KMS-11 (cell line): ENCODE results near the gene MN1.

Experiments used
- H2AFZ ChIP-seq: fragments of 200-600 bp; sonication (generic); 2 replicates; pipeline ENCODE4 v1.6.1; 2016; ENCODE audit warnings: antibody characterized with exemption, mixed run types, low read depth
- H3K27ac ChIP-seq: fragments of 200-600 bp; sonication (generic); 2 replicates; pipeline ENCODE4 v1.6.1; 2016; ENCODE audit warnings: mild to moderate bottlenecking, mixed run types
- H3K27me3 ChIP-seq: fragments of 200-600 bp; sonication (generic); 2 replicates; pipeline ENCODE4 v1.6.1; 2017; ENCODE audit warnings: mild to moderate bottlenecking, low read depth, mixed run types, moderate library complexity; ENCODE audit not compliant: insufficient read depth
- H3K36me3 ChIP-seq: fragments of 200-600 bp; sonication (generic); 2 replicates; pipeline ENCODE4 v1.6.1; 2017; ENCODE audit warnings: mild to moderate bottlenecking, mixed run types; ENCODE audit not compliant: insufficient read depth
- H3K4me1 ChIP-seq: fragments of 200-600 bp; sonication (generic); 2 replicates; pipeline ENCODE4 v1.6.1; 2016; ENCODE audit warnings: mild to moderate bottlenecking, low read depth, mixed run types; ENCODE audit not compliant: poor library complexity, severe bottlenecking
- H3K4me2 ChIP-seq: fragments of 200-600 bp; sonication (generic); 2 replicates; pipeline ENCODE4 v1.7.0; 2016; ENCODE audit warnings: mild to moderate bottlenecking, mixed run types
- H3K4me3 ChIP-seq: fragments of 200-600 bp; sonication (generic); IDR thresholded peaks from 2 replicates; pipeline ENCODE4 v1.6.1; 2017; ENCODE audit warnings: low read depth, low read length, mixed read lengths; ENCODE audit not compliant: insufficient read depth
- H3K79me2 ChIP-seq: fragments of 200-600 bp; sonication (generic); 2 replicates; pipeline ENCODE4 v1.6.1; 2016; ENCODE audit warnings: low read depth, mixed run types; ENCODE audit not compliant: insufficient read depth
- H3K9ac ChIP-seq: fragments of 200-600 bp; sonication (generic); 2 replicates; pipeline ENCODE4 v1.6.1; 2016; ENCODE audit warnings: mild to moderate bottlenecking, mixed run types
- H4K20me1 ChIP-seq: fragments of 200-600 bp; sonication (generic); 2 replicates; pipeline ENCODE4 v1.6.1; 2016; ENCODE audit warnings: mild to moderate bottlenecking, mixed run types; ENCODE audit not compliant: insufficient read depth
- CTCF ChIP-seq: fragments of 200-600 bp; sonication (generic); conservative IDR thresholded peaks from 2 replicates; pipeline ENCODE4 v1.6.1; 2017; ENCODE audit warnings: low read depth, mild to moderate bottlenecking, antibody characterized with exemption, low read length, moderate library complexity, mixed read lengths

MN1 gene

GRCh38 chr22:27765706-27766291, 35.8 kb downstream of the MN1 start:
- Histone ChIP-seq H3K36me3 (no peaks in the 10 kb centered on the region), H3K9ac (no peak overlapping the region), H3K4me2 (no peak overlapping the region), H3K27me3 (no peaks in the 10 kb centered on the region), H3K27ac (no peak overlapping the region), H3K4me3 (no peak overlapping the region), H2AFZ (no peak overlapping the region), H4K20me1 (no peaks in the 10 kb centered on the region), H3K79me2 (no peaks in the 10 kb centered on the region), H3K4me1 (no peaks in the 10 kb centered on the region)
- TF ChIP-seq CTCF, result no peak

DNA sequence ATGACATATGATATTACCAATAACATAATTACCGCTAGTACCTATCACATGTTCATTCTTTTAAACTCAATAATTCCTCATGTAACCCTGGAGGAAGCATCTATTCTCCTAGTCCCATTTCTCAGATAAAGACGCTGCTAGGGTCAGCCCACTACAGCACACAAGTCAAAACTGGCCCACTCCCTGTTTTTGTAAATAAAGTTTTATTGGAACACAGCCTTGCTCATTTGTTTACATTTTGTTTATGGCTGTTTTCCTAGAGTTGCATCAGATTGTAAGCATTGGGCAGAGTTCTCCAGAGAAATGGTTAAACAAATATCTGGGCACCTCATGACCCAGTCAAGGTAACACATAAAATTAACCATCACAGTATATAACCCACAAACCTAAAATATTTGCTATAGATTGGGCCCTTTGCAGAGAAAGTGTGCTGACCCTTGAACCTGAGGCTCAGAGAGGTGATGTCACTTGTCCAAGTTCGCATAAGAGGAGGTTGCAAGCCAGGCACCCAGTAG, 36.8 kb downstream of the MN1 start:
- TF ChIP-seq CTCF, result no peak
- no peak overlapping the region for H3K27ac ChIP-seq

DNA sequence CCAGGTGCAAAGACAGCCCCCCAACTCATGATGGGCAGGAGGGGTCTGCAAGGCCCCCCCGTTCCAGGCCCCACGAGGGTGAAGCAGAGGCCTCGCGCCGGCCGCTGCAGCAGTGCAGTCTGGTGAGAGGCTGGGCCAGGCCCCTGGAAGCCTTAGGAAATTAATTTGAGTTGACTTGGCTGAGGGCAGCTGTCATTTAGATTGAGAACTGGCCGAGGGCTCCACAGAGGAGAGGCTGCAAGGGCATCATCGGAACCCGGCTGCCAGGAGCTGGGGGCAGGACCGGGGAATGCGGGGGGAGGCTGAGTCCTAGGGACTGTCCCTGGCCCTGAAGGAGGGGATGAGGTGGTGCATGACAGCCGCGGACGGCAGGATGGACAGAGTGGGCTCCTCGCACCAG, 39.9 kb downstream of the MN1 start:
- Histone ChIP-seq H2AFZ (no peak overlapping the region), H3K9ac (no peak overlapping the region), H3K27ac (no peak overlapping the region), H3K79me2 (no peaks in the 10 kb centered on the region), H3K4me1 (no peaks in the 10 kb centered on the region), H3K4me3 (no peak overlapping the region), H3K36me3 (no peaks in the 10 kb centered on the region), H4K20me1 (no peaks in the 10 kb centered on the region), H3K27me3 (no peaks in the 10 kb centered on the region), H3K4me2 (no peak overlapping the region)
- TF ChIP-seq CTCF, result no peak

More for the DNA sequence above, 36.8 kb downstream of the MN1 start:
- no peaks in the 10 kb centered on the region for H3K36me3 ChIP-seq
- no peaks in the 10 kb centered on the region for H4K20me1 ChIP-seq
- H3K79me2 ChIP-seq, result no peaks in the 10 kb centered on the region
- no peaks in the 10 kb centered on the region for H3K27me3 ChIP-seq
- no peaks in the 10 kb centered on the region for H3K4me1 ChIP-seq
- no peak overlapping the region for H2AFZ ChIP-seq
- H3K4me2 ChIP-seq, result no peak overlapping the region
- H3K4me3 ChIP-seq, result no peak overlapping the region
- no peak overlapping the region for H3K9ac ChIP-seq

DNA sequence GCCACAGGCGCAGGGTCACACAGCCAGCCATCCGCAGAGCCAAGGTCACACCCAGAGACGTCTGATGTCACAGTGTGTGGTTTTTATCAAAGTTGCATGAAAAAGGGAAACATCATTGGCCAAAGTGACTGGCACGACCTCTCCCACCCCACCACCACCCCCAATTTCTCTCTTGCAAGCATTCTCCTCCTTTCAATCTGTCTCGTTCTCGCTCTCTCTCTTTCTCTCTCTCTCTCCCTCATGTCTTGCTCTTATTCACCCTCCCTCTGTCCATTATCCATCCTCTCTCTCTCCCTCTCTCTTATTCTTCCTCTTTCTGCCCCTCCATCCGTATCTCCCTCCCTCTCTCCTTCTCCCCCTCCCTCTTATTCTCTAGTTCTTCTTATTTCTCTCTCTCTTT, 40.6 kb downstream of the MN1 start:
- H4K20me1 ChIP-seq, result no peaks in the 10 kb centered on the region
- H3K36me3 ChIP-seq, result no peaks in the 10 kb centered on the region
- no peak overlapping the region for H3K4me3 ChIP-seq
- H3K79me2 ChIP-seq, result no peaks in the 10 kb centered on the region
- TF ChIP-seq CTCF, result no peak
- no peak overlapping the region for H3K27ac ChIP-seq
- H2AFZ ChIP-seq, result no peak overlapping the region
- no peak overlapping the region for H3K4me2 ChIP-seq
- H3K27me3 ChIP-seq, result no peaks in the 10 kb centered on the region
- no peak overlapping the region for H3K9ac ChIP-seq
- H3K4me1 ChIP-seq, result no peaks in the 10 kb centered on the region
